HepG2 (cell line): ENCODE results near the gene BDH2. TPM values are rescaled to one million over a fixed set of nuclear protein-coding genes. Genes with fewer than 3 reads are reported as not detected.

Experiments
- NFRKB ChIP-seq: fragments of 450-650 bp; IDR thresholded peaks from 2 replicates; pipeline ENCODE4 v1.6.1; 2017
- YEATS2 ChIP-seq: sonication (generic); formaldehyde crosslinking; IDR thresholded peaks from 2 replicates; pipeline ENCODE4 v1.4.0; 2020; ENCODE audit warnings: missing genetic modification reagents, borderline replicate concordance
- polyA plus RNA-seq, 8 experiments: library from polyadenylated mRNA; depleted of rRNA in 3 of 8; stranded (reverse) in 7 of 8; unstranded in 1 of 8; fragments of >200 nt; fragmentation: Illumina TruSeq in 4 of 8; extraction: Trizol in 4 of 8; gene quantifications; 2 replicates each; pipeline versions ENCODE4 v1.2.1 to v1.2.3, GENCODE V29; 2011 to 2016; ENCODE audit warnings: low read depth in 4 of 8, missing spikeins in 1 of 8, mixed read lengths in 1 of 8; ENCODE audit not compliant: insufficient read depth in 1 of 8
- total RNA-seq, 5 experiments: library from RNA; depleted of rRNA; stranded (reverse); fragments of >200 nt; fragmentation: Illumina TruSeq; extraction: Trizol; gene quantifications; 2 replicates each; pipeline ENCODE4 v1.2.3, GENCODE V29; 2016; ENCODE audit warnings: low read depth in 1 of 5
- TF ChIP-seq, protein P1 (sequence below): sonication (generic); formaldehyde crosslinking; IDR thresholded peaks from 2 replicates; pipeline ENCODE4 v1.8.0; 2022; ENCODE audit warnings: missing genetic modification reagents, mild to moderate bottlenecking, moderate library complexity, borderline replicate concordance

BDH2 gene
- total and polyA plus RNA-seq, 2 of the 13 experiments (the other 11 are each of a cell fraction or from before 2014, with no cell fraction given): 34.8 to 46.2 TPM

DNA sequence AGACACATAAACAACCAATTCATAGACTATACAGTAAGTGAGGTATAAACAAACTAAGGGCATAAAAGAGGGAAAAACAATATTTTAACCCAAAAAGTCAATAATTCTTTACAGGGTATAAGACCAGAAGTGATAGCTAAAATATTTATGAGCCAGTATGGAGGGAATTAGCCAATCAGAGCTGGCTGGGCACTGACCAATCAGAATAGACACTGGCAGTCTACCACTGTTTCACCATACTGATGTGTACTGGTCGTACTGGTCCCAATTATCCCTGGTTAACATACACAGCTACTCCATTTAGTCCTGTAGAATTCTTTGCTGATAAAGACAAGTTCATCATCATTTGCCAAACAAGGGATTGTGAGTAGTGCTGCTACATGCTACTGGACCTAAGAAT is 70.3 kb downstream of the BDH2 start (continued):
- TF ChIP-seq, protein P1, sequence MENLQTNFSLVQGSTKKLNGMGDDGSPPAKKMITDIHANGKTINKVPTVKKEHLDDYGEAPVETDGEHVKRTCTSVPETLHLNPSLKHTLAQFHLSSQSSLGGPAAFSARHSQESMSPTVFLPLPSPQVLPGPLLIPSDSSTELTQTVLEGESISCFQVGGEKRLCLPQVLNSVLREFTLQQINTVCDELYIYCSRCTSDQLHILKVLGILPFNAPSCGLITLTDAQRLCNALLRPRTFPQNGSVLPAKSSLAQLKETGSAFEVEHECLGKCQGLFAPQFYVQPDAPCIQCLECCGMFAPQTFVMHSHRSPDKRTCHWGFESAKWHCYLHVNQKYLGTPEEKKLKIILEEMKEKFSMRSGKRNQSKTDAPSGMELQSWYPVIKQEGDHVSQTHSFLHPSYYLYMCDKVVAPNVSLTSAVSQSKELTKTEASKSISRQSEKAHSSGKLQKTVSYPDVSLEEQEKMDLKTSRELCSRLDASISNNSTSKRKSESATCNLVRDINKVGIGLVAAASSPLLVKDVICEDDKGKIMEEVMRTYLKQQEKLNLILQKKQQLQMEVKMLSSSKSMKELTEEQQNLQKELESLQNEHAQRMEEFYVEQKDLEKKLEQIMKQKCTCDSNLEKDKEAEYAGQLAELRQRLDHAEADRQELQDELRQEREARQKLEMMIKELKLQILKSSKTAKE (CRISPR knock-in tag): no peak
- no peak for TF ChIP-seq YEATS2 (CRISPR knock-in tag)
- no peak for TF ChIP-seq NFRKB

Other genes with a start within 250 kb of the BDH2 start
- gene CISD2, start 230.8 kb downstream of the BDH2 start, total RNA-seq (2016; rRNA removed; fragmentation: Illumina TruSeq; extraction: Trizol): 35.5 and 37.7 TPM in 2 replicates
- gene CISD2, start 230.8 kb downstream of the BDH2 start, polyA plus RNA-seq (2011; rRNA removed): 23.4 and 24.5 TPM in 2 replicates
- 0.20 TPM in 1 of 2 replicates, not detected in the other for gene SLC9B1, start 80.1 kb downstream of the BDH2 start, total RNA-seq (2016; rRNA removed; fragmentation: Illumina TruSeq; extraction: Trizol)
- 0.17 and 0.18 TPM in 2 replicates for gene SLC9B1, start 80.1 kb downstream of the BDH2 start, polyA plus RNA-seq (2011; rRNA removed)
- 38.5 and 38.9 TPM in 2 replicates for gene SLC9B2, start 23.1 kb downstream of the BDH2 start, total RNA-seq (2016; rRNA removed; fragmentation: Illumina TruSeq; extraction: Trizol)
- gene SLC9B2, start 23.1 kb downstream of the BDH2 start, polyA plus RNA-seq (2011; rRNA removed): 22.3 and 23.5 TPM in 2 replicates
- gene CENPE, start 98.5 kb upstream of the BDH2 start, total RNA-seq (2016; rRNA removed; fragmentation: Illumina TruSeq; extraction: Trizol): 19.8 and 38.0 TPM in 2 replicates
- gene CENPE, start 98.5 kb upstream of the BDH2 start, polyA plus RNA-seq (2011; rRNA removed): 1.1 and 2.1 TPM in 2 replicates